Lower leg skin (tissue), 3 donors: Measurements from ENCODE around the gene DLGAP1.

ENCODE experiments used
- POLR2A ChIP-seq, 2 donors: fragments of 450-650 bp; IDR thresholded peaks; one replicate each; pipeline ENCODE4 v1.6.1; 2016 to 2017; ENCODE audit warnings: antibody characterized with exemption in 2 of 2, mild to moderate bottlenecking in 1 of 2, moderate library complexity in 1 of 2
- TF ChIP-seq, protein P1 (sequence below), 3 donors: fragments of 450-650 bp; IDR thresholded peaks; one replicate each; pipeline ENCODE4 v1.5.1; 2016; ENCODE audit warnings: antibody characterized with exemption in 3 of 3, mild to moderate bottlenecking in 3 of 3, moderate library complexity in 2 of 3

DNA sequence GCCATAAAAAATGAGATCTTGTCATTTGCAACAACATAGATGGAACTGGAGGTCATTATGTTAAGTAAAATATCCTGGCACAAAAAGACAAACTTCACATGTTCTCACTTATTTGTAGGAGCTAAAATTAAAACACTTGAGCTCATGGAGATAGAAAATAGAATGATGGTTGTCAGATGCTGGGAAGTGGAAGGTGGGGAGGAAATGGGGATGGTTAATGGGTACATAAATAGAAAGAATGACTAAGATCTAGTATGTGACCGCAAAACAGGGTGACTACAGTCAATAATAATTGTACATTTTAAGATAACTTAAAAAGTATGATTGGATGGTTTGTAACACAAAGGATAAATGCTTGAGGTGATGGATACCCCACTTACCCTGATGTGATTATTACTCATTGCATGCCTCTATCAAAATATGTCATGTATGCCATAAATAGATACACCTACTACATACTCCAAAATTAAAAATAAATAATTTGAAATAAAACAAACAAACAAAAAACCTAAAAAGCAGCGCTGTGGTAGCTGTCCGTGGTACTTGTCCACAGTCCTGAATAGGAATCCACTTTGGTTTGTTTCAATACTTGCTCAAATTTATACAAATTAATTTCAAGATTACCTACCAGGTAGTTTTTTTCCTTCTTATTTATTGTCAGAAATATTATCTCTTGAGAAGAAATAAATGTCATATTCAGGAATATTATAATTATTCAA, 224.5 kb downstream of the DLGAP1 start:
- TF ChIP-seq, protein P1, sequence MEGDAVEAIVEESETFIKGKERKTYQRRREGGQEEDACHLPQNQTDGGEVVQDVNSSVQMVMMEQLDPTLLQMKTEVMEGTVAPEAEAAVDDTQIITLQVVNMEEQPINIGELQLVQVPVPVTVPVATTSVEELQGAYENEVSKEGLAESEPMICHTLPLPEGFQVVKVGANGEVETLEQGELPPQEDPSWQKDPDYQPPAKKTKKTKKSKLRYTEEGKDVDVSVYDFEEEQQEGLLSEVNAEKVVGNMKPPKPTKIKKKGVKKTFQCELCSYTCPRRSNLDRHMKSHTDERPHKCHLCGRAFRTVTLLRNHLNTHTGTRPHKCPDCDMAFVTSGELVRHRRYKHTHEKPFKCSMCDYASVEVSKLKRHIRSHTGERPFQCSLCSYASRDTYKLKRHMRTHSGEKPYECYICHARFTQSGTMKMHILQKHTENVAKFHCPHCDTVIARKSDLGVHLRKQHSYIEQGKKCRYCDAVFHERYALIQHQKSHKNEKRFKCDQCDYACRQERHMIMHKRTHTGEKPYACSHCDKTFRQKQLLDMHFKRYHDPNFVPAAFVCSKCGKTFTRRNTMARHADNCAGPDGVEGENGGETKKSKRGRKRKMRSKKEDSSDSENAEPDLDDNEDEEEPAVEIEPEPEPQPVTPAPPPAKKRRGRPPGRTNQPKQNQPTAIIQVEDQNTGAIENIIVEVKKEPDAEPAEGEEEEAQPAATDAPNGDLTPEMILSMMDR (IDR thresholded peaks at IDR 0.05) = no peak
- TF ChIP-seq POLR2A (IDR thresholded peaks at IDR 0.05) = no peak
